NCI-H1092 (cell line): ENCODE data around the gene ABLIM1.

Source experiments
- DNase-seq: peaks from one replicate; lab custom pipeline; 2025; lab: John Stamatoyannopoulos, UW

The ABLIM1 gene

DNA sequence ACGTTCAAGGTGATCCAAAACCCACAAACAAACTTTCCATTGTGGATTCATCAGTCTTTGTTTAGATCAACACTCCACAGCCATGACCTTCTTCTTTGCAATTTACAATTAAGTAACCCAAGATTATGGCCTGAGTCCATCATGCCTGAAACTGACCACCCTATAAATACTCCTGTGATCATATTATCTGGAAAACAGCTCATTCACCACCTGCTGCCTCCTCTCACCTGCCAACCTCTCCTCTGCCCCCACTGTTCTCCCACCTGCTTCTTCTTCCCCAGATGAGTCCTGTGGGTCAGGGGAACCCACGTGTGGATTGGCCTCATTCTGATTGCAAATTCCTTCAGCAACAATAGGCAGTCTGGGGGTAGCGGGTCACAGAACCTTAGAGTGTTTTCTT is 81.4 kb downstream of the ABLIM1 start:
- no peak for DNase-seq

DNA sequence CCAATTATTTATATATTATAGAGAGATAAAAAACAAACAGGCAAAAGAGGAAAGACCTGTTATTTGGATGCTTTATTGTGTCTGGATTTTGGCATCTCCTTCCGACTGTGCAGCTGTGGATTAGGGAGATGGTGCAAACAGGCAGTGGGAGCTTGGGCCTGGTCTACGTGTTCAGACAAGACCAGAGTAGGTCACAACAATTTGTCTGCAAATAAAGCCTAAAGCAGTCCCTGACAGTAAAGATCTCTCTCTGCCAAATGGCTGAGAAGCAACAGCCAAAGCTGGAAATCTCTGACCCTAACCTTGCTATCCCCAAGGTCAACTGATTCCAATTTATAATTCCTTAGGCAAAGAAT is 82.0 kb downstream of the ABLIM1 start:
- no peak for DNase-seq

DNA sequence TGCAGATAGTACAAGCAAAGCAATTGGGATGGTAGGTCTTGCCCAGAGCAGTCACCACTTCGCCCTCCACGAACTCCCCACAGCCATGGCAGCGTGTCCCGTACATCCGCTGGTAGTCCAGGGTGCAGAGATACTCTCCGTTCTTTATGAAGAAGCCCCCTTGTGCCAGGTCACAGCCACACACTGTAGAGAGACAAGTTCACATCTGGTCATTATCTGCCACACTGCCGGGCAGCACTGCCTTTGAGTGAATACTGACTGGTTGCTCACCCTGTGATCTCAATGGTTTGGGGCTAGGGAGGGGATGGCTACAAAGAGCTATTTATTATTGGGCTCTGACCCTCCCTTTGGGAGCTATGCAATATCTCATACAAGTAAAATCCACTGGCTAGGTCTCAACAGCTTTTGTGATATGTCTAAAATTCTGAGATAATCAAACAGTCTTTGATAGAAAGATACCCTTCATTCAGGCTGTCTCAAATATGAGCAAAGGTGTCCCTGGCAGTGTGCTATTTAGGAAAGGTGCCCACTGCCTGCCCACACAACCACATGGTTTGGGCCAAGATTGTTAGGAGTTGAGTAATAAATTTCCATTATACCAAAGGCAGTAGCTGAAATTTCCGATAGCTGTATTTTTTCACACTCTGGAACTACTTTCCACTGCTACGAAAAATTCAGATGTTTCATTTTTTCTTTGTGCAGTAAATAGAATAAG is 82.5 kb downstream of the ABLIM1 start:
- no peak for DNase-seq

GRCh38 chr10:114573330-114574045 is 84.6 kb downstream of the ABLIM1 start:
- no peak for DNase-seq

GRCh38 chr10:114571316-114571999 is 86.6 kb downstream of the ABLIM1 start:
- DNase-seq: no peak

DNA sequence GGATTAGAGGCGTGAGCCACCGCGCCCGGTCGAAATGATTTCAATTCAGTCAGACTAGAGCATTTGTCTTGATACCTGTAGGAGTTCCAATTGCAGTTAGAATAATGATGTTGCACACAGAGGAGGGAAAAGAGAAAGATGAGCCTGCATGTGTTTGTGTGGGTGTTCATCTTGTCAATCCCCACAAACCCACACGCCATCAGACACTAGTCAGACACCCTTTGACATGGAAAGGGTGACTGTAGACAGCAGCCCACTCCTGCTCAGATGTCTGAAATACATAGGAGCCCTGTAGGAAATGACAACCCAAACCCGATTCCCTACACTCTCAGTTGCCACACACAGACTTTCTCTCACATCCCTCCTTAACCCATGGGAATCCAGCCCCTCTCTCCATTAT is 92.0 kb downstream of the ABLIM1 start:
- DNase-seq: no peak

DNA sequence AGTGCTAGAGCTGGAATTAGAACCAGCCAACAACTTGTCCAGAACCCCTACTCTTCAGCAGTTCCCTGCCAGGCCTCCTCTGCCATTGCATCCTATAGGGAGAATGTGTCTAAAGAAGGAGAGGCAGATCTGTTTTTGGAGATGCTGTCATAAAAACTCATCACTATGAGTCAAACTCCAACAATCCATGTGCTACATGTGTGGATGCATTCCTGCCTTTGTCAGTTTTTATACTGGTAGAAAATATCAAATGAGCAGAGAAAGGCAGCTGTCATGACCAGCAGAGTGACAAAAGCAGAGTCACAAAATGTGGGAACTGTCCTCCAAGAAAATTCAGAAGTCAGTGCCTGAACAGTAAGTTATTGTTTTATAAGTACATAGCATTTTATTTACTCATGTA is 93.0 kb downstream of the ABLIM1 start:
- no peak for DNase-seq

GRCh38 chr10:114561008-114561523 is 97.0 kb downstream of the ABLIM1 start:
- no peak for DNase-seq

DNA sequence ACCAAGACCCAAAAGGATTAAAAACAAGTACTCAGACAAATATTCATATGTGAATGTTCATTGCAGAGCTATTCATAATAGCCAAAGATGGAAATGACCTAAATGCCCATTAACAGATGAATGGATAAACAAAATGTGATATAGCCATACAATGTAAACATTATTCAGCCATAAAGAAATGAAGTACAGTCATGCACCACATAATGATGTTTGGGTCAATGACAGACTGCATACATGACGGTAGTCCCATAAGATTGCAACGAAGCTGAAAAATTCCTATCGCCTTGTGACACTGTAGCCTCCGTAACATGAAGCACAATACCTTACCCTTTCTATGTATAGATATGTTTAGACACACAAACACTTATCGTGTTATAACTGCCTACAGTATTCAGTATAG is 97.9 kb downstream of the ABLIM1 start:
- DNase-seq: no peak

DNA sequence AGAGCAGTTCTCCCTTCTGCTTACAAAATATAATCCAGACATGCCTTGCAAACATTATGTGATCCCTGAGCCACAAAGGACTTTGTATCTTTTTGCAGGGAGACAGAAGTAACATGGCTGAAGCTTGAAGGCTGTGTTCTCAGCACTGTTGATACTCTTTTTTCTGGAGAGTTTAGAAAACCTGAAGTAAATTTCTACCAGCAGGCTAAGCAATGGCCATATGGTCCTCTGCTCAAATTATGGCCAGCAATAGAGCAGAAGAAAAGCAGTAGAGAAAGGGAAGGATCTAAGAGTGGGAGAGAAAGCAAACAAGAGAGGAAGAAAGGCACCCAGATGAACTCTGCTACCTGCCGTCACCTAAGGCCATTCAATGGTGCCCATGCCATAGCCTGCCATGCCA is 98.4 kb downstream of the ABLIM1 start:
- DNase-seq: no peak

DNA sequence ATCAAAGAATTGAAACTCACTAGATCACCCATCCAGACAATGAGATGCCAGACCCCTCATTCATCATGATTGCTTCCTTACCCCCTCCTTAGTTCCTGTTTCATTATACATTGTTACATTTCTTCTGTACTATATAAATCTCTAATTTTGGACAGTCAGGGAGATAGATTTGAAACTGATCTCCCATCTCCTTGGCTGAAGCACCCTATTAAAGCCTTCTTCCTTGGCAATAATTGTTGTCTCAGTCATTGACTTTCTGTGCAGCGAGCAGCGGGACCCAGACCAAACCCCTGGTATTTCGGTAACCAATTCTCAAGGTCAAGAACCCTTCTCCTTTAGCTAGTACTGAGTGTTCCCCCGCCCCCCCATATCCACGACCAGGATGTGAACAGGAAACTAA is 100.2 kb downstream of the ABLIM1 start:
- no peak for DNase-seq

DNA sequence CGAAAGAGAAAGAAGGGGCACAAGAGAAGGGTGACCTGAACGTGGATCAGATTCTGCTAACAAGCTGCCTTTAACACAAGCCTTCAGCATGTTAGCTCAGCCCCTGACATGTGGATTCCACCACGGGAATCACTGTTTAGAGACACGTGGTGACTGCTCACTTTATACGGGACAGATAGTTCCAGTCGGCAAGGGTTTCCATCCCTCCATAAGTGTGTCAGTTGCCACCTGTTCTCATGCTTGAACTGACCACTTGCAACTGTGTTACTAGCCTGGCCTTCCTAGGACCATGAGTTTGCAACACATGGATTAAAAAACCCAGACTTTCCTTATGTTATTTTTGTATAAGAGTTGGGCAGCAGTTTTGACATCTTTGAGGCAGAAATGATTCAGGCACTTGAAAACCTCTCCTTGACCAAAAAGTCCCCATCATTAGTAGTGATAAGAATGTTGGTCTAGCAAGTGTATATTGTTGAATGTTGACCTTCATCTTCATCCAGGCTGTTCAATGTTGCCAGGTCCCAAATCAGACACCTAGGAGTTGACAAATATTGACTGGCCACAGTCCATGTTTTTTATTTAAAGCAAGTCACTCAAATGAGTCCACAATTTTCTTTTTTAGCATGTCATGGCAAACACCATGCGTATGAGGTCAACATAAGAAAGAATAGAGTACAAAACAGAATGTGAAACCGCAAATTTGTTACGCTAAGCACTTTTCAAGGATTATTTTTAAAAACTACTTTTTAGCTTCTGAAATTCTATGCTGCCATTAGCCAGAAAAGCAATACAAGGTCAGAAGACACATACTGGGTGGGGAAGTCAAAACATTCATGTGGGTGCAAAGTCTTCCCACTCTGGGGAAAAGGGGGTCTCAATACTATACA is 101.6 kb downstream of the ABLIM1 start:
- no peak for DNase-seq

DNA sequence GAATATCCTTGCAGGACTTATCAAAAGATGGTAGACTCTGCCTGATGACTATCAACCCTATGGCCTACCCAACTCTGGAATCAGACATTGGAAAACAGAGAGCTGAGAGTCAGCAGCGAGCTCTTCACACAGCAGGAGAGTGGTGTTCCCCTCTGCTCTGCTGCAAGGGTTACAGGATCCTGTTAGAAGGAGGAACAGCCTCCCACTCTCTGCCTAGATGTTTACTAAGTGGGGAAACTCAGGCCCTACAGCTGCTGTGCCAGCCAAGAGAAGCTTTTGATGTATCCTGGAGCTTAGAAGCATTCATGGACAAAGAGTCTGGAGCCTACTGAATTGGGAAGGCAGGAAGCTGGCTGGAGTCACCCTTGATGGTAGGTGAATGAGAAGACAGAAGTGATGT is 104.6 kb downstream of the ABLIM1 start:
- DNase-seq: no peak

DNA sequence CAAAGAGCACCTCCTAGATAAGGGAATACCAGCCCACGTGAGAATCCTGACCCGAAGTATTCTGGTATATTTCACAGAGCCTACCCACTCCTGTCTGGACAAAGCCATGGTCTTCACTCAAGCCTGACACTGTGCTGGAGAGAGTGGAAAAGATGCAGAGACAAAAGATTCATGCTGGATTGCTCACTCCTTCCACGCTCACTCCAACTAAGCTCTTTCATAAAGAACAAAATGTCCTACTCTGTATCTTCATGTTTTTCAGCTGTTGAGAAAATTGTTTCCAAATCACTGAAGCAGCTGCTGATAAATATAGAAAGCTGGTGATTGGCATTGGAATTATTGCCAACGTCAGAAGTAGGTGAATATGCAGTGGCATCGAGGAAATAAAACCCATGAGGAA is 106.0 kb downstream of the ABLIM1 start:
- DNase-seq: no peak

DNA sequence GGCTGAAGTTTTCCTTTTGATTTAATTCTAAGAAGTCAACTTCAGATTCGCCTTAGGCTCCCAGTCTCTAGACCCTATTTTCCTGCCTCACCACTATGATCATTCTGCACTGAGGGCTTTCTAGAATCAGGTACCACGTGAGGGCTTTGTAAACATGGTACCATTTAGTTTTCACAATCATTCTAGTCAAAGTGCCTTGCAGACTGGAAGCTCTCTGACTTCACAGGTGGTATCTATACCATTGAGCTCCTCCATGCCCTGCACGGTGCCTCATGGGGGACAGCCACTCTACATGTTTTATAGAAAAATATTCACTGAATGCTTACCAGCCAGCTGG is 106.5 kb downstream of the ABLIM1 start:
- no peak for DNase-seq

DNA sequence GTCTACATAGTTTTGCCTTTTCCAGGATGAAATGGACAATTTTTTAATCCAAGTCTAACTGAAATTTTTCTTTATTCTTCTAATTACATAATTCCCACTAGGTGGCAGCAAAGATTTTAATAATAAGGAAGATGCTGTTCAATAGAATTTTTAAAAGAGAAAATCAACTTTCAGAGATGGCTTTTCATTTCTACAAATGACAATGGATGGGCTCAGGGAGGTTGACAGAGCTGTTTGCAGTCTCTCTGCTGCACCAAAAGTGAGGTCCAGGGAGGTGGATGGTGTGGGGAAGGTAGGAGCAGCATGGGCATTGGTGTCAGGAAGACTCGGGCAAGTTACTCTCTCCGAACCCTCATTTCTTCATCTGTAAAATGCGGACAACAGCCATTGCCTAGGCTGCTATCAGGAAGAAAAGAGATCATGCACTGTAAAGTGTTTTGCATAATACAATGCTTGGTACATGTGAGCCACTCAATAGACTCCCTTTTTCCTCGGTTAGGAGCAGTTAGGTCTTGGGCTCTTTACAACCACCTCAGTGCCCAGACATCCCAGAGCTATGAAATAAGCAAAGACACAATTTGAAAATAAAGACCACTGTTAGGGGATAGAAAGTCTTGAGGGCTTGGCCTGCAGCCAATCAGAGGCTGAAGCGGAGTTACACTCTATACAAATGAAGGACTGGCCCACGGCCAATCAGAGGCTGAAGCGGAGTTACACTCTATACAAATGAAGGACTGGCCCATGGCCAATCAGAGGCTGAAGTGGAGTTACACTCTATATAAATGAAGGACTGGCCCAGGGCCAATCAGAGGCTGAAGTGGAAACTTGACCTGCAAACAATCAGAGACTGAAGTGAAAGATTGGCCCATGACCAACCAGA is 107.1 kb downstream of the ABLIM1 start:
- DNase-seq: peak; percentile 97

GRCh38 chr10:114548662-114549061 is 109.4 kb downstream of the ABLIM1 start:
- DNase-seq: no peak

- no peak for DNase-seq
Observed at GRCh38 chr10:114547514-114547913, 110.6 kb downstream of the ABLIM1 start.

DNA sequence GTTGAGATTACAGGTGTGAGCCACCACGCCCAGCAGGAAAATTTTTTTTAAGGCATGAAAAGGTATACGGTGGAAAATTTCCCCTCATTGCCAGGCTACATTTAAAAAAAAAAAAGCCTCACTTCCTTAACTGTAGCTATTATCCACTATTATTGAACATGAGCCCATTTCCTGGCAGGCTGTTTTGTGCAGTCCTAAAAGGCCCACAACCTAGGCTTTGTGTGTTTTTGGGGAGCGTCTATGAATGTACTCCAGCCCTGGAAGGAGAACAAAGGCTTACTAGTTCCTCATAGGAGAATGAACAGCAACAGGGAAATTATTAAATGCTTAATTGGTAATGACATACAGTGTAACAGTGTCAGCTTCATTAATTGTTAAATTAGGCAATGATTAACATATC is 111.0 kb downstream of the ABLIM1 start:
- DNase-seq: no peak

DNA sequence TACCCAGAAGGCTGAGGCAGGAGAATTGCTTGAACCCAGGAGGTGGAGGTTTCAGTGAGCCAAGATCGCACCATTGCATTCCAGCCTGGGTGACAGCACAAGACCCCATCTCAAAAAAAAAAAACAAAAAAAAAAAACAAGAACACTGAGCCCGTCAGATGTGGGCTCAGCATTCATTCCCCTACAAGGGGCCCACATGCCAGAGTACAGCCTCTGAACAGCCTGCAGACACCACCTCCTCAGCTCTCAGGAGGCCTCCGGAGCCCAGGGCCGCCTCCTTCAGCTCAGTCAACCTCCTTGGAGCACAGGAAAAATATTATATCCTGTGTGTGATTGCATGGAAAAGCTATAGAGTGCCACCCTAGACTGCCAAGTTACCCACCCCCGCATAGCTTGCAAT is 112.3 kb downstream of the ABLIM1 start:
- no peak for DNase-seq

DNA sequence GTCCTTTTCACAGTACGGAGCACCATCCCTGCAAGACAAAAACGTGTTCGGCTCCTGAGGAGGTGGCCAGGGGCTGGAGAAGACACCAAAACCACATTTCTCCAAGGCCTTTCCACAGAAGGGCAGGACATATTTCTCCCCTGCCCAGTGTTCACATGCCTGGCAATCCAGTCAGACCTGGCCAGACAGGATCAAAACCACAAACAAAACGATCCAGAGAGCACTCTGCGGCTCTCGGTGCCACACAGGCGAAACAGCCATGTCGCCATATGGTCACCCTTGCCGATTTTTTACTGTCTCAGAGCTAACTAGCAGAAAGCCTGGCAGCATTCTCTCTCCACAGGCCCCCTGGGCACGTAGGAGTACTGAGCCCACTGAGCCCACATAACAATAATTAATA is 113.0 kb downstream of the ABLIM1 start:
- no peak for DNase-seq
